Ascending aorta (tissue), 2 donors: ENCODE results near the gene FAM124A. TPM values are rescaled to one million over a fixed set of nuclear protein-coding genes. Genes with fewer than 3 reads are reported as not detected.
A peak's percentile ranks its signal among the peaks of the same experiment; 100 is the strongest.

Experiments used
- DNase-seq, 2 donors: peaks; one replicate each; pipeline ENCODE4 v3.0.0-alpha.2; 2019; ENCODE audit warnings: low spot score in 2 of 2
- H3K27ac ChIP-seq, 2 donors: fragments of 200-600 bp; sonication (generic); one replicate each; pipeline ENCODE4 v1.5.1; 2016 to 2017; ENCODE audit warnings: mild to moderate bottlenecking in 1 of 2
- H3K27me3 ChIP-seq: fragments of 200-600 bp; sonication (generic); one replicate; pipeline ENCODE4 v1.5.1; 2017
- H3K36me3 ChIP-seq, 2 donors: fragments of 200-600 bp; sonication (generic); one replicate each; pipeline ENCODE4 v1.5.1; 2016
- H3K4me1 ChIP-seq, 2 donors: fragments of 200-600 bp; sonication (generic); one replicate each; pipeline ENCODE4 v1.5.1; 2016 to 2017; ENCODE audit warnings: mild to moderate bottlenecking in 1 of 2
- H3K4me3 ChIP-seq, 2 donors: fragments of 200-600 bp; sonication (generic); one replicate each; pipeline ENCODE4 v1.5.1; 2016 to 2017; ENCODE audit warnings: mild to moderate bottlenecking in 1 of 2
- H3K9me3 ChIP-seq, 2 donors: fragments of 200-600 bp; sonication (generic); one replicate each; pipeline ENCODE4 v1.5.1; 2016
- intact Hi-C: fragments of 100-400 bp; cut with DNase I; formaldehyde crosslinking; loops from one replicate; pipeline ENCODE4 v1.15.1; 2023
- total RNA-seq: library from RNA; depleted of rRNA; stranded (reverse); fragments of >200 nt; gene quantifications from one replicate; pipeline ENCODE4 v1.1.0, GENCODE V29; 2016
- TF ChIP-seq, protein P1 (sequence below), 3 experiments: fragments of 200-600 bp in 2 of 3; fragments of 450-650 bp in 1 of 3; sonication (generic) in 2 of 3; IDR thresholded peaks; one replicate each; pipeline ENCODE4 v1.5.1; 2016 to 2019; ENCODE audit warnings: antibody characterized with exemption in 3 of 3, mild to moderate bottlenecking in 1 of 3, moderate library complexity in 1 of 3

The FAM124A gene
- total RNA-seq, result 22.4 TPM

DNA sequence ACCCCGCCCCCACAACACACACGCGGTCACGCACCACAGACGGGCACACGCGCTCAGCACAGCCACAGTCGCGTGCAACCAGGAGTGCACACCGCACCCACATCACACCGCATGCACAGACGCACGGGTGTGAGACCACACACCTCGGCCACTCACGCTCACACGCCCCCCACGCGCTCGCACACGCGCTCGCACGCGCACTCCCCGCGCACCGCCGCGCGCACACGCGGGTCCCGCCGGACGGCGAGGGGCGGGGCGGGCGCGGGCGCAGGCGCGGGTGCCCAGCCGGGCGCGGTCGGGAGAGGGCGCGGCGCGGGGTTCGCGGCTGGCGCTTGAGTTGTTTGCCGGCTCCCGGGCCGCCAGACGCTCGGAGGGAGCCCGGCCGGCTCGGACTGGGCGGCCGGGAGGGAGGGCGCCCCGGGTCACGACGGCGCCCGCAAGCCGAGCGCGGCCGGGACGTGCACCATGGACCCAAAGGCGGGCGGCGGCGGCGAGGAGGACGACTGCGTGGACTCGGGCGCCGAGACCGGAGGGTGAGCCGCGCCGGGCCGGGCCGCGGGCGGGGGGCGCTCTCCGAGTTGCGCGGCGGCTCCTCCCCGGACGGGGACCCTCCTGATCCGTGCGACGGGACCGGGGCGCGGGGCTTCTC is at the start of gene FAM124A:
TSS of gene FAM124A (plus strand) at position 362 of the 649 bp plus-strand sequence. CDS start at position 466, 104 bp downstream.
- peak in 1 of 2 donors; percentile 67 for DNase-seq
- Histone ChIP-seq H3K9me3 (no peaks in the 10 kb centered on the region), H3K4me1 (no peaks in the 10 kb centered on the region), H3K4me3 (peak within 1 kb of the TSS; percentile 82 to 92), H3K36me3 (no peaks in the 10 kb centered on the region), H3K27ac (peak within 1 kb of the TSS in 1 of 2 donors; percentile 12), H3K27me3 (no peaks in the 10 kb centered on the region)
- TF ChIP-seq, protein P1, sequence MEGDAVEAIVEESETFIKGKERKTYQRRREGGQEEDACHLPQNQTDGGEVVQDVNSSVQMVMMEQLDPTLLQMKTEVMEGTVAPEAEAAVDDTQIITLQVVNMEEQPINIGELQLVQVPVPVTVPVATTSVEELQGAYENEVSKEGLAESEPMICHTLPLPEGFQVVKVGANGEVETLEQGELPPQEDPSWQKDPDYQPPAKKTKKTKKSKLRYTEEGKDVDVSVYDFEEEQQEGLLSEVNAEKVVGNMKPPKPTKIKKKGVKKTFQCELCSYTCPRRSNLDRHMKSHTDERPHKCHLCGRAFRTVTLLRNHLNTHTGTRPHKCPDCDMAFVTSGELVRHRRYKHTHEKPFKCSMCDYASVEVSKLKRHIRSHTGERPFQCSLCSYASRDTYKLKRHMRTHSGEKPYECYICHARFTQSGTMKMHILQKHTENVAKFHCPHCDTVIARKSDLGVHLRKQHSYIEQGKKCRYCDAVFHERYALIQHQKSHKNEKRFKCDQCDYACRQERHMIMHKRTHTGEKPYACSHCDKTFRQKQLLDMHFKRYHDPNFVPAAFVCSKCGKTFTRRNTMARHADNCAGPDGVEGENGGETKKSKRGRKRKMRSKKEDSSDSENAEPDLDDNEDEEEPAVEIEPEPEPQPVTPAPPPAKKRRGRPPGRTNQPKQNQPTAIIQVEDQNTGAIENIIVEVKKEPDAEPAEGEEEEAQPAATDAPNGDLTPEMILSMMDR (IDR thresholded peaks at IDR 0.05), result peak in 1 of 3 experiments; percentile 60
- intact Hi-C loops, result loop anchor here (2.0 to 10.0 kb wide), 3 partner anchors 65 to 510 kb away; partner anchors contain the start of gene INTS6

DNA sequence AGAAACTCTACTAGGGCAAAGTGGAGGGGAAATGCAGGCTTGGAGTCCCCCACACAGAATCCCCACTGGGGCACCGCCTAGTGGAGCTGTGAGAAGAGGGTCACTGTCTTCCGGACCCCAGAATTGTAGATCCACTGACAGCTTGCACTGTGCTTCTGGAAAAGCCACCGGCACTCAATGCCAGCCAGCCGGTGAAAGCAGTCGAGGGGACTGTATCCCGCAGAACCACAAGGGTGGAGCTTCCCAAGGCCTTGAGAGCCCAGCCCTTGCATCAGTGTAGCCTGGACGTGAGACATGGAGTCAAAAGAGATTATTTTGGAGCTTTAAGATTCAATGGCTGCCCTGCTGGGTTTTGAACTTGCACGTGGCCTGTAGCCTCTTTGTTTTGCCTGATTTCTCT is 47.2 kb upstream of the FAM124A start:
- no peaks in the 10 kb centered on the region for H3K36me3 ChIP-seq
- TF ChIP-seq, protein P1 (IDR thresholded peaks at IDR 0.05), result no peak
- no peaks in the 10 kb centered on the region for H3K4me1 ChIP-seq
- no peaks in the 10 kb centered on the region for H3K27me3 ChIP-seq
- intact Hi-C loops, result no loop called here
- no peak overlapping the region for H3K27ac ChIP-seq
- no peak overlapping the region for H3K4me3 ChIP-seq
- no peaks in the 10 kb centered on the region for H3K9me3 ChIP-seq
- DNase-seq, result no peak

- Histone ChIP-seq H3K9me3 (no peaks in the 10 kb centered on the region), H3K27me3 (no peaks in the 10 kb centered on the region), H3K27ac (no peak overlapping the region), H3K4me1 (no peaks in the 10 kb centered on the region), H3K4me3 (no peak overlapping the region), H3K36me3 (no peaks in the 10 kb centered on the region)
- TF ChIP-seq, protein P1 (IDR thresholded peaks at IDR 0.05), result no peak
- intact Hi-C loops, result no loop called here
- no peak for DNase-seq
Measured at GRCh38 chr13:51175639-51176038, 46.6 kb upstream of the FAM124A start.

DNA sequence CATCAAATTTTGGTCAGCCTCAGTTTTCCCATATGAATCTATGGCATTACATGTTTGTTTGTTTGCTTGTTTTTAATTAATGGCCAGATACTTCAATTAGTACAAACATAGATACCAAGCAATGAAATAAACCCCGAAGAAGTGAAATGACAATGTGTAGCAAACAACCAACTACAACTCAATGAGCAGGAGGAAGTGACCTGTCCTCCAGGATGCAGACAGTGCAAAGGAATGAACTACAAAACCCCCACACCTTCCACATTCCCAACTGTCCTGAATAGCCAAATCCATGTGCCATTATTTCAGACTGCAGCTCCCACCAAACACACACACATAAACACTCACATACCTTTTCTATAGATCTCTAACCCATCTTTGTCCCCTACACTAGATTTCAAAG is 45.0 kb upstream of the FAM124A start:
- H3K9me3 ChIP-seq, result no peaks in the 10 kb centered on the region
- H3K4me3 ChIP-seq, result no peak overlapping the region
- intact Hi-C loops, result no loop called here
- no peaks in the 10 kb centered on the region for H3K27me3 ChIP-seq
- no peak overlapping the region for H3K27ac ChIP-seq
- DNase-seq, result no peak
- no peaks in the 10 kb centered on the region for H3K4me1 ChIP-seq
- no peaks in the 10 kb centered on the region for H3K36me3 ChIP-seq
- TF ChIP-seq, protein P1 (IDR thresholded peaks at IDR 0.05), result no peak

DNA sequence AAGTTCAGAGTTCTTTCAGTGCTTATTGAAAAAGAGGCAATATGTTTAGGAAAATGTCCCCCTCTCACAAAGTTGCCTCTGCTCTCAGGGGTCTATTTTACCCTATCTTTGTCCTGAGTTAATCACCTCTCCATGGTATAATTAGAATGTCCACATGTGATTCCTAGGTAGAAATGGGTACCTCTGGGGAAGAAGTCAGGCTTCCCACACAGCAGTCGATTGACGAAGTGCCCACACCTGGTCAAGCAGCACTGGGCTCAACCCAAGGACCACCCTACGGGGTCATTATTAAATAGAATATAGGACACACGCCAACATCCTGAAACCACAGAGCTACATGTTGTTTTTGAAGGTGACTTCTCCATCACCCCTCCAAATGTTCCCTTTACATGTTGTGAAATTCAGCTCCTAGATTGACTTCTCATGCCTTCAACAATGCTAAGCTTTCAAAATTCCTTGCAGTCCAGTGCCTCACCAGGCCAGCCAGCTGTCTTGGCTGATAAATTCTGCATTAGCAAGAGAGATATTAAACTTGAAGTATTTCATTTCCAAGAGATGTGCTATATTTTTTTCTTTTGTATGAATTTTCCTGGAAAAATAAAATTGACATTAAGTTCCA is 43.6 kb upstream of the FAM124A start:
- Histone ChIP-seq H3K36me3 (no peaks in the 10 kb centered on the region), H3K27ac (no peak overlapping the region), H3K9me3 (no peaks in the 10 kb centered on the region), H3K27me3 (no peaks in the 10 kb centered on the region), H3K4me1 (no peaks in the 10 kb centered on the region), H3K4me3 (no peak overlapping the region)
- no peak for DNase-seq
- TF ChIP-seq, protein P1 (IDR thresholded peaks at IDR 0.05), result no peak
- intact Hi-C loops, result no loop called here
